Neural progenitor cell (in vitro differentiated cells): ENCODE data around the gene IPCEF1.

Source experiments
- EZH2 ChIP-seq: fragments of 200-600 bp; sonication (generic); IDR thresholded peaks from 2 replicates; pipeline ENCODE4 v1.6.1; 2017; ENCODE audit warnings: antibody characterized with exemption, mild to moderate bottlenecking, moderate library complexity
- TF ChIP-seq, protein P1 (sequence below): fragments of 200-600 bp; sonication (generic); IDR thresholded peaks from 2 replicates; pipeline ENCODE4 v1.5.1; 2017; ENCODE audit warnings: antibody characterized with exemption, mild to moderate bottlenecking

DNA sequence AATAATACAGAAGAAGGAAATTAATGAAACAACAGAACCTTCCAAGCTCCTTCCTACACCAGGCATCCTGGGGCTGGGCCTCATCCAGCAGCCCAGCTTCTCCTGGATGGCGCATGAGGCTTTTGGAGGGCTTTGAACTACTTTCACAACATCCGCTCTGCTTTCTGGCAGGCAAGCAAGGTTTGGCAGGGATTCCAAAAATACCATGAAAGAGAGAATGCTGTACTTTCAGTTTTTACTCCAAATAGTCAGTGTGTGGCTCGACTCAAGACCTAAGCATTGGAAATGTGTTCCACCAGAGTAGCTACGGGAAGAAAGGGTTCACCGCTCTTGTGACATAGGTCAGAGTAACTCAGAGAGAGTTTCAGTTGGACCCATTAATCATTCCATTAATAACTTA is 192.2 kb downstream of the IPCEF1 start:
- TF ChIP-seq, protein P1, sequence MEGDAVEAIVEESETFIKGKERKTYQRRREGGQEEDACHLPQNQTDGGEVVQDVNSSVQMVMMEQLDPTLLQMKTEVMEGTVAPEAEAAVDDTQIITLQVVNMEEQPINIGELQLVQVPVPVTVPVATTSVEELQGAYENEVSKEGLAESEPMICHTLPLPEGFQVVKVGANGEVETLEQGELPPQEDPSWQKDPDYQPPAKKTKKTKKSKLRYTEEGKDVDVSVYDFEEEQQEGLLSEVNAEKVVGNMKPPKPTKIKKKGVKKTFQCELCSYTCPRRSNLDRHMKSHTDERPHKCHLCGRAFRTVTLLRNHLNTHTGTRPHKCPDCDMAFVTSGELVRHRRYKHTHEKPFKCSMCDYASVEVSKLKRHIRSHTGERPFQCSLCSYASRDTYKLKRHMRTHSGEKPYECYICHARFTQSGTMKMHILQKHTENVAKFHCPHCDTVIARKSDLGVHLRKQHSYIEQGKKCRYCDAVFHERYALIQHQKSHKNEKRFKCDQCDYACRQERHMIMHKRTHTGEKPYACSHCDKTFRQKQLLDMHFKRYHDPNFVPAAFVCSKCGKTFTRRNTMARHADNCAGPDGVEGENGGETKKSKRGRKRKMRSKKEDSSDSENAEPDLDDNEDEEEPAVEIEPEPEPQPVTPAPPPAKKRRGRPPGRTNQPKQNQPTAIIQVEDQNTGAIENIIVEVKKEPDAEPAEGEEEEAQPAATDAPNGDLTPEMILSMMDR: no peak
- TF ChIP-seq EZH2: no peak
